HG03103 (cell line): ENCODE results near the gene CFDP1.
A peak's percentile ranks its signal among the peaks of the same experiment; 100 is the strongest.

Experiments used
- ATAC-seq: cut with Tn5 transposase; IDR thresholded peaks from one replicate; pipeline ENCODE4 v1.9.1; 2021; ENCODE audit warnings: low read depth; ENCODE audit not compliant: unreplicated experiment

Gene CFDP1

DNA sequence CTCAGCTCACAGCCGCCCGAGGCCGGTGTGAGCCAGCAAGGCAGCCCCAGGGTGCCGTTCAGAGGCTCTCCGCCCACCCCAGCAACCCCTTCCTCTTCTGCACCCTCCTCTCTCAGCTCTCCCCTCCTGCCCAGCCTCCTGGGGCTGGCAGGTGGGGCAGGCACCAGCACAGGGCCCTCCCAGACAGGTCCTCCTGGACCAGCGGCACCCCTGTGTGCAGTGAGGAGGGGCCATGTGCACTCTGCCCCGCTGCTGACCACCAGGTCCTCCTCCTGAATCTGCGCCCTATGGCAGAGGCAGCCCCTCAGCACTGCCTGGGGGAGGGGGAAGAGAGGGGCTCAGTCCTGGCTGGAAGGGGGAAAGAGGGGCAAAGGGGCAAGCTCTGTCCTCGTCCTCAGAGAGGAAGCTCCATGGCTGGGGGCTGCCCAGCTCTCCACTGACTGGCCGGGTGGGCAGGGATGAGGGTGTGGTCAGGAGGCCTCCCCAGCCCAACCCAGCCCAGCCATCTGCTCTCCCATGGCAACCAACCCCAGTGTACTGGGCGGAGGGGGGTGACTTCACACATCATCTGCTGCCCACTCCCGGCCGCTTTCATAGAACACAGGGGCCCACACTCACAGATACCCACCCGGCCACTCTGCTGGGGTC, 176.5 kb downstream of the CFDP1 start:
- no peak for ATAC-seq

DNA sequence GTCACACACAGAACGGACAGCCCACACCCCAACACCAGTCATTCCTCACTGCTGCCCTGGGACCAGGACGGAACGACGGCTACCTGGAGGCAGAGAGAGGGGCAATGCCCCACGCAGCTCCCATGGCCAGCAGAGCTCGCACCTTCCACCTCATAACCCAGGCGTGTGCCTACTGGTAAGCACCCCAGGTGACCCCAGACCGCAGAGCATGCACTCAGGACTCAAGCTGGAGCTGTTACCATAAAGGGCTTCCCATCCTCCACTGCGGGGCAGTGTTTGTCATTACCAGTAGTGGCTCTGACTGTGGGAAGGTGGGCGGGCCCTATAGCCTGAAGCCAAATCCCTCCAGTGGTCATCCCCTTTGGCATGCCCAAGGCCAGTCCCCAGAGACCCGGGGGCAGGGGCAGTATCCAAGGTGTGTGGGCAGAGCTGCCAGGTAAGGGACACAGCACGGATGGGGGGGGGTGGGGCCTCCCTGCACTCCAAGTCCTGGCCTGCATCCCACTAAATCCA, 177.2 kb downstream of the CFDP1 start:
- no peak for ATAC-seq

DNA sequence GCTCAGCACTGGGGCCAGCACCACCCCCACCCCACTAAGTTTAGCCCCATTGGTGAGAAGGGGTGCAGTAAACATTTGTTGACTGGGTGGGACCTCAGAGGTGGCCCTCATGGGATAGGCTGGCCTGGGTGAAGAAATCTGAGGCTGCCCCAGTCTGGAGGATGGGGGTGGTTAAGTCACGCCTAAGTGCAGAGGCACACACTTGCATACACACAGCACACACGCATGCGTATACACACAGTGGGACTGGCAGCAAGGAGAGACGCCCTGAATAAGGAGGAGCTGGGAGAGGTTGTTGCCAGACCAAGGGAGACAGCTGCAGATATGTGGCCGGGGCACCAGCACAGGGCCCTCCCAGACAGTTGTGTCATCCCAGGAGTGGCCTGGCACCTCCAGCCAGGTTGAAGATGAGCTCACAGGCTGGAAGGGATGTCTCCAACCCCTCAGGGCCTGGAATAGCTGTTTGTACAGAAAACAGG, 178.9 kb downstream of the CFDP1 start:
- ATAC-seq: no peak

DNA sequence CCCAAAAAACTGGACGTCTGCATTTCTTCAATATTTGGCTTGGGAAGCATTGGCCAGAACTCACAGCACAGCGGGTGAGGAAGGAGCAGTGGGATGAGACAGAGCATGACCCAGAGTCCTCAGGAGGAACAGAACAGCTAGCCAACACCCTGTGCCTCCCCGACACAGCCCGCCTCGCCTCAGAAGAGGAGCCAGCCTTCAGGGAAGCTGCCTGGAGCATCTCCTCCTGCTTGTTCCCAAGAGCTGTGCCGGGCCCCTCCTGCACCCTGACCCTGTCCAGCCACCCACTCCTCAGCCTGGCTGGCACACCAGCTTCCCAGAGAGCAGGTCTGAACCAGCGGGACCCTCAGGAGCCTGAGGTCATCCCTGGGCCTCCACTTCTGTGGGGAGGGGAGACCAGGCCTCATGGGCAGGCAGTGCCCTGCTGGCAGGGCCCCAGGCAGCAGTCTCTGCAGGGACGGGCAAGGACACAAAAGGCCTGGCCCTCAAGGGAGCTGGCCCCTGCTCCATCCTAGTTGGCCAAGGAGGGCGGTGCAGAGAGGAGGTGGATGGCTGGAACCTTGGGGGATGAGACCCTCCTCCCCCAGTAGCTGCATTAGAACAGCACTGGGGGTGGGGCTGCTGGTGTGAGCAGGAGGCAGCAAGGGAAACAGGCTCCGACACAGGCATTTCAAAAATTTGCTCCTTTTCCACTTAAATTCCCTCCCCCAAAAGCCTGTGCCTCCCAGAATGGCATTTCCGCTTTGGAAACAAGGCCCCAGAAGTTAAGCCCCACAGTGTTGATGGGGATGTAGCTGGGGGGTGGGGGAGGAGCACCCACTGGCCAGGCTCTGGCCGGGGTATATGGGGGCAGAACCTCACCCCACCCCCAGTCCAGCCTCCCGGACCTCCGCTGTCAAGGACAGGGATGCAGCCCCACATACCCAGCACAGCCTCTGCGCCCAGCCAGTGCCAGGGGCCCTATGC, 180.1 kb downstream of the CFDP1 start:
- no peak for ATAC-seq

DNA sequence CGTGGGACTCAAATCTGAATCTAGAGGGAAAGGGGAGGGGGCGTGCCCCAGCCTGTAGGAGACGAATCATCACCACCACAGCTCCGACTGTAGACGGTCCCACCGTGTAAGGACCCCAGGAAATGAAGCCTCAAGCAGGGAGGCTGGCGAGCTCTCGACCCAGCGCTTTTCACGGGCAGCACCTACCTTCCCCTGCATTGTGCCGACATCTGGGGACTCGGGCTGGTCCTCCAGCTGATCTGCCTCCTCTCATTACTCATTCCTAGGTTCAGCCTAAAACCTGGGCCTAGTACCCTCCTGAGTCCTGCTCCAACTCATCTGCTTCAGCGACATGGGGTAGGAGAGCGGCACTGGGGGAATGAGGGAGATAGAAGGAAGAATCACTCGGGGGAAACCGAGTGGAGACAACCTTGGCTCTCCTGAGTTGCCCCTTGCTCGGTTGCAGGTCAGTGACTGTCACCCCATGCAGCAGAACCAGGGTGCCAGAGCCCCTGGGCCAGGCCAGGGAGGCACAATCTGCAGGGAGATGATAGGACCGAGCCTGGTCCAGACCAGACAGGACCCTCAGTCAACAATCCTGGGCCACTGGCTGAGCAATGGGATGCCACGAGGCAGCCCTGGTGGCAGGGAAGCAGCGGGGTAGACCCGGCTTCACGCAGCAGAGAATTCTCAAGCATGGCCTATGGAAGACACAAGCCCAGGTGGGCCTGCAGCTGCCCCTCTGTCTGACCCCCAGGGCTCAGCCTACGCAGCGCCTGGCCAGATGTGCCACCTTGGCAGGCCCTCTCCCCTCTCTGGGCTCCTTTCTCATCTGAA, 181.0 kb downstream of the CFDP1 start:
- ATAC-seq: no peak

DNA sequence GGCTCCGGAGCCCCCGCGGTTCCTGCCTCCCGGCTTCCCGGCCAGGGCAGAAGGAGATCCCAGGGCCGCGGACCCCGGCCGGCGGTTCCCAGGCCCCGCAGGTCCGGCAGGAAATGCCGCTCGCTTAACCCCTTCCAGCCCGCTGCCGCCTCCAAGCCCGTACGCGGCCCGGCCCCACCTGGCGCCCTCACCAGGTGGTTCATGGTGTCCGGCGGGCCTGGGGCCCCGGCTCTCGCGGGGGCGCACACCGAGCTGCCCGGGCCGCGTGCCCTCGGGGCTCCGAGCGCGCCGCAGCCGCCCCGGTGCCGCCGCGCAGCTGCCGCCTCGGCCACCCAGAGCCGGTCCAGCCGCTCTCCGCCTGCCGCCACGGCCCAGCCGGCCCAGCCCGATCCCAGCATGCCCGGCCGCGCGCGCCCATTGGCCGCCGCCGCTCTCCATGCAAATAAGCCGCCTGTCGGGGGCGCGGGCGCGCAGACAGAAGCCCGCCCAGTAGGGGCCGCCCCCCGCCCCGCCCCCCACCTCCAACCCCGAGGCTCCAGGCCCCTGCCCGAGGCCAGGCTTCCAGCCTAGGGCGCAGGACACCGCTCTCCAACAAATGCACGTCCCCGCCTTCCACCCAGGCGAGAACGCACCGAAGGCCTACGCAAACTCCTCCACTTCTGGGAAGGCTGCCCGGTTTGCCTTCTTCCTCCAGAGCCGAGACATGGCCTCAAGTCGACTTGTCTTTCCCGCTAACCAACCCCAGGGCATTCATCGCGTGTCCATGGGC, 181.8 kb downstream of the CFDP1 start, which contains the start of gene BCAR1:
BCAR1 (minus strand) TSS at position 345 of the 769 bp plus-strand sequence; CDS start at position 203, 142 bp downstream.
- peak; percentile 76 for ATAC-seq

DNA sequence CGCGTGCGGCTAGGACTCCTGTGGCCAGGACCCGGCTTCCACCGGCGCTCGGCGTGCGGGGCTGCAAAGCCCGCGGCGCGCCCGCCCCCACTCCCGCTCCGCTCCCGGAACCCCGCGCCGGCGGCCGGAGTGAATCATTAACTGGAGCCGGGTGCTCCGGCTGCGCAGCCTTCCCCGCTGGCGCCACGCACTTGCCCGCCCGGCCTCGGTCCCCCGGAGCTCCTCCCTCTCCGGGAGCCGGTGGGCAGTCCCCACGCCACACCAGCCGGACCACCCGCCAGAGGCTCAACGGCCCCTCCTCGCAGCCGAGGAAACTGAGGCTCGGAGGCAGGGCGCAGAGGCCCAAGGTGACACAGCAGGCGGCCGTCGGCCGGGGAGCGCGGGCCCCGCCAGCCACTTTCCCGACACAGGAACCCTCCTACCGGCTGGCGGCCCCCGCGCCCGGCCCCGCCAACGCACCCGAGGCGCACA, 182.5 kb downstream of the CFDP1 start:
- ATAC-seq: peak; percentile 21

DNA sequence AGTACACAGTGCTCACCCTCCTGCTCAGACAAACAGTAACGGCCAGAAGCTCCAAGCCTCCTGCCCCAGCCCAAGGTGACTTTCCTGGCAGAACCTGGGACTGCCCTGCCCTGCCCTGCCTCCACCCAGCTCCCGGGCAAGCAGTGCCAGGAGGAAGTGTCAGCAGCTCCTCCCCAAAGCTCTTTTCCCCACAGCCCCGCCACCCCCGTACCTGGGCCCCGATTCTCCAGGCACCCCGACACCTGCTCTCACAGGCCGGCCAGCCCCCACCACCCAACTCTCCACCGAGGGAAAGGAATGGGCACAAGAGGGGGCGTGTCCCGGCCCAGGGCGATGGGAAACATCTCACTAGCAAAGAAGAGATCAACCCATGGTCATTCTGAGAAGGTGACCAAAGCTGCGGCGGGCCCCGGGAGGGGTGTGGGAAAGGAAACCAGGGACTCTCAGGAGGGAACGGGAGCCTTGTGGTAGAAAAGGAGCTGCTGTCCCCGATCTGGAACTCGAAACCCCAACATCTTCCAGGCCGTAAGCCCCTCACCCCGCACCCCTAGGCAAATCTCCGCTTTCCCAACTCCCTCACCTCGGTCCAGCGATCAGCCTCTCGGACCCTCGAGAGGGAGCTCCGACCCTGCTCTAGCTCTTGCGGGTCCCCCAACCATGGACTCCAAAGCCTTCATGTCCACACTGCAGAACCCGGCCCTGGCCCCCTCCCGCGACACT, 183.1 kb downstream of the CFDP1 start:
- no peak for ATAC-seq

DNA sequence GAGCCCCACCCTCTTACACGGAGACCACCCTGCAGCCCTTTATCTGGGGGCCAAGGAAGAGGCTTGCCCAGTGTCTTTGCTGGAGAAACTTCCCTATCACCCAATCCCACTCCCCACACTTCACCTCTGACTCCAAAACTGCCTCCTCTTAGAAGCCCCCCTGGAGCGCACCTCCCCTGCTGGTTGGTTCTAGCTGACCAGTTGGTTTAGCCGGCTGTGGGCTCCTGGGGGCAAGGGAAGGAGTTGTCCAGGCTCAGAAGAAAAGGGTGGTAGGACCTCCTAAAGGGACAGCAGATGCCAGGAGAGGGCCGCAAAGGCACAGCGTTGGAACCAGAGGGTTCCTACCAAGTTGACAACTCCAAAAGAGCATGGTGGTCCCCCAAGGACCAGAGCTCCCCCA, 183.9 kb downstream of the CFDP1 start:
- no peak for ATAC-seq

DNA sequence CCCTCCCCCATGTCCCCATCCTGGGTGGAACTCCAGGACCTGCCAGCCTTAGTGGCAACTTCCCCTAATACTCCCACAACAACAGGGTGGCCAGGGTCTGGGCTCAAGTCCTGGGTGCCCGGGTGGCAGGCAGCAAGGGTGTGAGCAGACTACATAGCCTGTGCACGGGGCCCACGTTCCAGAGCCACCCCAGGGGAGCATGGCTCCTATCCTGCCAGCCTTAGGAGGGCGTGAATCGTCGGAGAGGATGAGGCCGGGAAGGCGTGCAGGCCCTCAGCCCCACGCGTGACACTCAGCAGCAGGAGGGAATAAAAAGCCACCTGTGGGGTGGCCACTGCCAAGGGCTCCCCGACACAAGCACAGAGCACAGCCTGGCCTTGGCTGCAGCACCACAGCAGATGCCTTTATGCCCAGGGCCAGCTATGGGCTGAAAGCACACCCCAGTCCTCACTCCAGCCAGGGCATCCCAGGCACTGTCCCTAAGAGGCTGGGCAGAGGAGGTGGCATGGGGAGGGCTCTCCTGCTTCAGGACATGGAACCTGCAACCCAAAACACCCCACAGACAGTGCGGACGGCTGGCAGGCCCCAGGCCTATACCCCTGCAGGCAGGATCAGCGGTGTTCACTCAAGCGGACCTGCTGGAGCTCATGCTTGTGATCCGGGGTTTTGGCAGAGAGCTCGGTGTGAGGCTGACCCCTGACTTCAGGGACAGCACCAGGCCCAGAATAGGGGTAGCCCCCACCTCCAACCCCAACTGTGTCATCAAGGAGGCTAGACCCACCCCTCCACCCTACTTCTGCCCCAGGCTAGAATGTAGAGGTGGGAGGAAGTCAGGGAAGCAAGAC, 184.5 kb downstream of the CFDP1 start:
- ATAC-seq: no peak

DNA sequence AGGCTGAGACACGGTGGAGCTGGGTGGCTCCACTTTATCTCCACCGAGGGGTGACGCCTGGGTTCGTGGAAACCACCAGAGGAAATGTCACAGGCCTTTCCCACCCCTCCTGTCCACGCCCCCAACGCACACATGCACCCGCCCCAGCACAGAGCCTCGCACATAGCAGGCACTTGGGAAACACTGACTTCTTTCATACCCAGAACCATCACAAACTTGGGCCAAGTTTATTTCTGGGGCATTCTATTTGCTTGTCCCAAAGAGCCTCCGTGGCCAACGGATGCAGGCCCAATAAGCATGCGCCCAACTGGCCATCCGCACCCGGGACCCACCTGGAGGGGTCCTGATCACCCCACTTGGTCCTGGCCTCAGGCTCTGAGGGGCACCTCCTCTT, 185.2 kb downstream of the CFDP1 start:
- ATAC-seq: no peak

DNA sequence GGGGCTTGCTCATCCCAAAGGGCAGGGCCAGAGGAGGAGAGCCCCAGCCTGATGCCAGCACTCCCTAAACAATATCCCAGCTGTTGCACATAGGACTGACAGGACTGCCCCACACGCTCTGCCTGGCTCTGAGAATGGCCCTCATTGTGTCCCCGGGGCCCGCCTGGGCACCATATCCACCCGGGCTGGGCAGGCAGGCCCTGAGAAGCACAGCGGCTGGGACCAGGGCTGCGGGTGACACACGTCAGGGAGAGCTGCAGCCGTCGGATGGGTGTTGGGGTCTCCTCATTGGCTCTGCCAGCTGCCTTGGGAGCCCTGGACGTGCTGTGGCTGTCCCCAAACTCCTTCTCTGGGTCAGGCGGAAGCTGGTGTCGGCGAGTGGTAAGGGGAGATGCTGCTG, 186.1 kb downstream of the CFDP1 start:
- no peak for ATAC-seq

DNA sequence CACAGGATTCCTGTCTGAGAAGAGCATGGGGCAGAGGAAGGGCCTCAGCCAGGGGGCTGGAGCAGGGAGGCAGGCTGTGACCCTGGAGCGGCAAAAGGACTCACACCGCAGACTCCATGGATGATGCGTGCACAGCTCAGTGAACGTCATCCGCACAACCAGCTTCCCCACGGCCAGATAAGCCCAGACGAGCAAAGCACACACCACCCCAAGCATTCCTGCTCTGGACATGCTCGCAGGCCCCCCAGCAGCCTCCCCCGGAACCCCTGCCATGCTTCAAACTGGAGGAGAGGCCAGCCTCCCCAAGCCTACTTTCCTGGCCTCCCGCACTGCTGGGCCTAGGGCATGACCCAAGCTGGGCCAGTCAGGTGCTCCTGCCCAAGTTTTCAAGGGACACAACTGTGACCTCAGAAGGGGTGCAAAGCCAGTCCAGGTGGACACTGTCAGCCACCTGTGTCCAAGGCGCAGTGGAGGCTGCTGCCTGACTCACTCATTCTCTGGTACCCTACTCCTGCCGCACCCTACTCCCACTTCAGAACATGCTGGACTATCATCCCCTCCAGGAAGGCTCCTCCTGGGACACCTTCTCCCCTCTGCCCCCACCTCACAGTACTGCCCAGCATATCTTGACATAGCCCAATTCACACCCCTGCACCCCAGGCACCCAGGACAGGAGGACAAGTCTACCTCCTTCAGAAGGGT, 186.6 kb downstream of the CFDP1 start:
- no peak for ATAC-seq

DNA sequence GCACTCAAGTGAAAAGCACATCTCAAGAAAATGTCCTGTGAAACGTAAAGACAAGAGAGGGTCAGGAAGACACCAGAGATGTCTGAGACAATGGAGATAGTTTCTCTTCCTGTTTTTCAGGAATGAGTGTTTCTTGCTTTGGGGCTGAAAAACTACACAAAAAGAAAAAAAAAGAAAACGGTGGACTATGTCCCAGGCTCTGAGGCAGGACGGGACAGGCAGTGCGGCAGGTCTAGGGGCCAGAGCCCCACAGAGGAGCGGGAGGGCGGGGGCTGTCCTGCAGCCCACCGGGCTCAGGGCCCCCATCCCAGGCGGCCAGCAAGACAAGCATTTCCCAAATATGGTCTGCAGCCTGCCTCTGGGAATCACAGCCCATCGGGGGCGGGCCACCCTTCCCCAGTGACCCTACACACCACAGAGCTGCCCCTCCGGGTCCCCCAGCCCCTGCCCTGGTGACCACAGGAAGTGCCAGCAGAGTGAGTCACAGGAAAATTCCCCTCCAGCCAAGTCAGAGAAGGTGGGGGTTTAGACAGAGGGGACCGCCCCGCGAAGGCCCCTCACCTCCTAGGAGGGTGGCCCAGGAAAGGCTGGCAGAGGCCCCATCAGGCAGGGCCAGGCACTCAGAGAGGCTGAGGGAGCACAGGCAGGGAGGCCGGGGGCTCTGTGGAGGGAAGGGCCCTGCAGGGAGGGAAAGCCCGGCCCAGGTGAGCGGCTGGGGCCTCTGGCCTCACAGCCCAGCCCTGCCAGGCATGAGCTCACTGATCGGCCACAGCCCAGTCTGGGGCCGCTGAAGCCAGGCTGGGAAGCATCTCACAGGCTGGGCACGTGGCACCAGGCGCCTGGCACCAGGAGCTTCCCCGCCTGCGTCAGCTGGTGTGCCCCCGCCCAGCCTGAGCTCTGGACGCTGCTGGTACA, 188.2 kb downstream of the CFDP1 start:
- ATAC-seq: no peak

DNA sequence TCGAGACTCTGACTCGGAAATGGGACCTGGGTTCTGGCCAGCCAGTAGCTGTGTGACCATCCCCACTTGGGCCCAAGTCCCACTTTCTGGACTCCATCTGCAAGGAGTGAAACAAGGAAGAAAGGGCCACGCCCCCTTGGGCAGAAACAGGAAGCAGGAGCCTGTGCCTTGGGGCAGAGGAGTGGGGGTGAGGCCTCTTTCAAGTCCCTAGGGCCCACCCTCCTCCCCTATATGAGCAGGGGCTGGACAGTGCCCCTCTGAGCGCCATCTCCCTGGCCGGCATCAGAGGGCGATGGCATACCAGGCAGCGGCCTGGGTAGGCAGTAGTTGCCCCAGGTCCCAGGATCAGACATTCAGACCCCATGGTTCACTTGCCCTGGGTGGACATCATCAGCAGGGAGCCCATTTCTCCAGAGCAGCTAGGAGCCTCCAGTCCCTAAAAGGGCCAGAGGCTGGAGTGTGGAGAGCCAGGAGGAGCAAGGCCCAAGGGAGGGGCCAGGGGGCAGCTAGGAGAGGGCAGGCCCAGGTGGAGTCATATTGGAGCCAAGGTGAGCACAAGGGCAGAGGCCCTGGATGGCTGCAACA, 189.0 kb downstream of the CFDP1 start:
- no peak for ATAC-seq
